ENCODE results near the gene MED13L.

GRCh38 chr12:116050275-116050674 lies 227.2 kb downstream of the MED13L start:
- TF ChIP-seq POLR2A (IDR thresholded peaks at IDR 0.05): no peak
- TF ChIP-seq CTCF (IDR thresholded peaks at IDR 0.05): no peak
